Umbilical cord (tissue), 2 donors: Measurements from ENCODE around the gene CRNN. TPM values are rescaled to one million over a fixed set of nuclear protein-coding genes. Genes with fewer than 3 reads are reported as not detected.

ENCODE experiments used
- DNase-seq: peaks from one replicate; pipeline ENCODE4 v3.0.0-alpha.2; 2015; ENCODE audit warnings: low spot score
- total RNA-seq: library from RNA; depleted of rRNA; stranded (reverse); fragments of >200 nt; gene quantifications from one replicate; pipeline ENCODE4 v1.2.3, GENCODE V29; 2014; ENCODE audit warnings: low replicate concordance; ENCODE audit not compliant: insufficient read depth

The CRNN gene
- total RNA-seq, 1 donor from 2014 or later: 0.72 TPM

DNA sequence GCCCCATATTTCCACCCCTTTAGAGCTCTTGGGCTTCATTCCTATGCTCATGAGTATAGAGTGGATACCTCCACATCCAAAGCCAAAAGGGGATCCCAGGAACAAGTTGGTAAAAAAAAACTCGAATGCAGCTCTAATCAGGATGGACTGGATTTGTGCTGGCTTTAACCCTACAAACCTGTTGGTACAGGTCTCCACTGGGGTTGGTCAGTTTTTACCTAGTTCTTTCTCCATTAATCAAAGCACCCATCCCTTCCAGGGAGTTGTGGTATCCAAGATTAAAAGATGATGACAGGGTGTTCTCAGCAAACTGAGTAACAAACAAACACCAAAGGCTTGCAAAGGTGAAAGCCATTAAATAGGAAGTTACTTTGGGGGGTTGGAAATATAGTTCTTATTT lies 5.9 kb upstream of the CRNN start:
- no peak for DNase-seq

DNA sequence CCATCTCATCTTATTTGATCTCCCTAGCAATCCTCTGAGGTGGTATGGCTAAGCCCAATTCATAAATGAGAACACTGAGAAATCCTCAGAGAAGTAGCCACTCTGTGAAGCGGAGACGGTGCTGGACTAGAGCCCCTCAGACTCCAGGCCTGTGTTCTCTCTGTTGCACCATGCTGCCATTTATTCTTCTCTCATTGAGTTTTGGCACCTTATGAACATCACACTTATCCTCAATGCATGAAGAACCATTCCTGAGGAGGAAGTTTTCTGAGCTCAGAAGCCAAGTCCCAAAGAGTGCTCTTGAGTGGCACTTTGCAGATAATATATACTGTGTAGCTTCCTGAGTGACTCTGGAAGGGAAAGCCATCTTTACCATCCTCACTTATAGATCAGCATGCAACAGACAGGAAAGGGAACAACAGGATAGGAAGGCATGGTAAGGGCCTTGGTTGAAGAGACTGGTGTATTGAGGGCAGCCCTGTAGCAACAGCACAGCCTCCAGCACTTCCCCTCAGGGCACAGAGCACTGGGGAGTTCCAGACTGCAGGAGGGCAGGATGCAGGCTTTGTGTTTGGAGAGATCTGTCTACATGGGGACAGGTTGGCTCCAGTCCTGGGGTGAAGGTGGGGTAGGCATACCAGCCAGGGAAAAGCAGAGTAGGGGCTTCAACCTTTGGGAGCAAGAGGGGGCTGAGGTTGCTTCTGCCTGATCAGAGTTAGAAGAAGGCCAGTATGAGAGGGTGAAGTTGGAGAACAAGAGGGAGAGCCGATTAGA lies 1.6 kb upstream of the CRNN start:
- DNase-seq: no peak

DNA sequence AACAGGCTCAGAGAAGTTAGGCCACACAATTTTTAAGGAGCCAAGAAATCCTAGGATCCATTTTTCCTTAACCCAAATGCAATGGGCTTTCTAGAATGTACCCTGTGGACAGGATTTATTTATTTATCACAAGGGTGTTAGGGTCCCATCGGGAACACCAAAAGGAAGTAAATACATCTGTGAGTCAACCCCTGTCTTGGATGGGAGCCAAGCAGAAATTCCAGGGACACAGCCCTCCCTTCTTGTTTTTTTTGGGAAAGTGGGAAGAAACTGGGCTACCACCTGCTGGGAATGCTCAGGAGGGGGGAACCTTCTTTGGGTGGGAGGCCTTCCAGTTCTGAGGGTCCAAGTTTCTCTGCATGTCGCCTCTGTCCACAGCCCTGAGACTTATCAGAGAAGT lies 1.3 kb downstream of the CRNN start:
- DNase-seq: no peak

DNA sequence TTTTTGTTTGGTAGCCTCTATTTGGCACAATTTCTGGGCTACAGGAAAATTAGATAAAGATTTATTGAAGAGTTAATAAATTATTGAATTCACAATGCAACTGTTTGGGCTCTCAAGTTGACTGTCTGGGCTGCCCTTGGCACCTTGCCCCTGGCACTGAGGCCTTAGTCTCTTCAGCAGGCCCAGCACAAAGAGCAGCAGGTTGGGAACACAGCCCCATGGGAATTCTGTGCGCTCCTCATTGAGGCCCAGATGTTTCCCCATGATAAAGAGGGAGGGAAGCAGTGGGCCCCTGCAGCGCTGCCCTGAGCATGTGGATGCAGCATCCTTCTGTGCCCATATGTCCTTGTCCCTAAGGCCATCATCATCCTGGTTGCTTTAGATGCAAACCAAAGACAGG lies 2.9 kb downstream of the CRNN start:
- DNase-seq: no peak

DNA sequence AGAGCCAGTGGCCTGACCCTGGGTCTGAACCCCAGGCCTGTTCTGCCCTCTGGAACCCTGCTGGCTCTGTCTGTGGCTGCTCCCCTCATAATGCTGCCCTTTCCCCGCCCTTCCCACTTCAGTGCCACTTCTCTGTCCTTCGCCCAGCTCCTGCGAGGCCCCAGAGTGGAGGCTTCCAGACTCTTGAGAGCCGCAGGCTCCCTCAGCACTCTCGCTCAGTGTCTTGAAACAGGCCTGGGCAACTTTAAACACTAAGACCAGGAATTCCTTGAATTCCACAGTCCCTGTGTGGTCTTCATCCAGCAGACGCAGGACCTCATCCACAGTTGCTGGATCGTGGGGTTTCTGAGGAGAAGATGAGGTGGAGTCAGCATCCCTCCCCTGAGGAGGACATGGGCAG lies 3.5 kb downstream of the CRNN start:
- DNase-seq: peak; percentile 35

DNA sequence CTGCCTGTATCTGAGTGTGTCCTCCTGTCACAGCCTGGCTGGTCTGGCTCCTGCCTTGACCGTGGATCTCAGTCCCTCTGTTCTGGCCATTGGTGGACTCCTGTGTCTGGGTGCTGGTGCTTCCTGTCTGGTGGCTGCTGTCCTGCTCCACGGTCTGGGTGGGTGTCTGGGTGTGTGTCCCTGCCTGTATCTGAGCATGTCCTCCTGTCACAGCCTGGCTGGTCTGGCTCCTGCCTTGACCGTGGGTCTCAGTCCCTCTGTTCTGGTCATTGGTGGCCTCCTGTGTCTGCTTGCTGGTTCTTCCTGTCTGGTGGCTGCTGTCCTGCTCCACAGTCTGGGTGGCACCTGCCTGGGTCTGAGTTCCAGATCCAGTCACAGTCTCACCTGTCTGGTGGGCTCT lies 4.0 kb downstream of the CRNN start:
- no peak for DNase-seq

DNA sequence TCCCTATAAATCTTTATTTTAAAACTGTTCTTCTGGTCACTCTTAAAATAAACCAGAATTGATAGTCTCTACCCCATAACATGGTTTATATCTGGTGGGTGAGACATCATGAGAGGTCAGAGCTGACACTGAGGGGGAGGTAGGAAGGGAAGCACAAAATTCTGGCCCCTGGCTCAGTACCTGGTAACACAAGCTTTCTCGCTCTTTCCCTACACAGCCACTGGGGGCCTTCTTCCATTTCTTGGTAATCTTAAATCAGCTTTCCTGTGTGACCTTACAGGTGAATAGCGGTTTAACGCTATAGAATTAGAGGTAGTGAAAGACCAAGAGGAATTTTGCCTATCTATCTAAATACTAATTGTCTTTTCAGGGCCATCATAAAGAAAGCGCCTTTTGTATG lies 5.4 kb downstream of the CRNN start:
- DNase-seq: no peak

DNA sequence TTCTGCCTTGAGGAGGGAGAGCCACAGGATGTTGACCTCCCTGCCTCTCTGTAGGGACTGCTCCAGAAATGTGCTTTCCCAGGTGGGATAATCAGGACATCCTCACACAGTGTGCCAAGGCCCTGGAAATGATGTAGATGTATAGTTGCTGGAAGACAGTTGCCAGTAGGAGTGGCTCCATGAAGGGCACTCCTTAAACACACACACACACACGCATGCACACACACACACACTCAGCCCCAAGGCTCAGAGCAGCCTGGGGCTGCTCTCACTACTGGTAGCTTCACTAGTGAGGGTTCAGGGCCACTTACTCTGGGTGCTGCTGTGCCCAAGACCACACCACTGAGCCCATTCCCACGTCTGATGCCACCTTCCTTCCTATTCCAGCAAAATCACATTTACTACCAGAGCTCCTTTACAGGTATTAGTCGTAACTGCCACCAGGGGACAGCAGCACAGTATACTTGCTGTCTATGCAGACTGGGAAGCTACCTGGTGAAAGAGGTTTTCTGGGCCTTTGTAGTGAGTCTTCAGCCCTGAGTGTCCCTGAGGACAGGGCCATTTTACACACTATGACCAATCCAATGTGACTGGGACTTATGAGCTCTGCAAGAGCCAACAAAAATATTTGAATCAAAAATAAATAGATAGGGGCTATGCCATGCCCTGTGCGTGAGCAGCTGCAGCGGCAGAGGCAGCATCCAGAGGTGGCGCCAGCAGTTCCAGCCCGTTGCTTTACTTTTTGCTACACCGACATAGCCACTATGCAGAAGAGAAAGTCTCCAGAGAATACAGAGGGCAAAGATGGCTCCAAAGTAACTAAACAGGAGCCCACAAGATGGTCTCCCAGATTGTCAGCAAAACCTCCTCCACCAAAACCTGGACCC lies 15.0 kb downstream of the CRNN start:
- no peak for DNase-seq

DNA sequence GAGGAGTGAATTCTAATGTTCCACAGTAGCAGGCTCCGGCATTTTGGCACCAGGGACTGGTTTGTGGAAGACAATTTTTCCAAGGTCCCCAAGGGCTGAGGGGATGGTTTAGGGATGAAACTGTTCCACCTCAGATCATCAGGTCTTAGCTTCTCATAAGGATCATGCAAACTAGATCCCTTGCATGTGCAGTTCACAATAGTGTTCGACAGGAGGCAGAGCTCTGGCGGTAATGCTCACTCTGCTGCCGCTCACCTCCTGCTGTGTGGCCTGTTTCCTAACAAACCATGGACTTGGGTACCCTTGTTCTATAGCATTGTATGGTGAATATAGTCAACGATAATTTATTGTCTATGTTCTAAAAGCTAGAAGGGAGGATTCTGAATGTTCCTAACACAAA lies 16.6 kb downstream of the CRNN start:
- DNase-seq: no peak

DNA sequence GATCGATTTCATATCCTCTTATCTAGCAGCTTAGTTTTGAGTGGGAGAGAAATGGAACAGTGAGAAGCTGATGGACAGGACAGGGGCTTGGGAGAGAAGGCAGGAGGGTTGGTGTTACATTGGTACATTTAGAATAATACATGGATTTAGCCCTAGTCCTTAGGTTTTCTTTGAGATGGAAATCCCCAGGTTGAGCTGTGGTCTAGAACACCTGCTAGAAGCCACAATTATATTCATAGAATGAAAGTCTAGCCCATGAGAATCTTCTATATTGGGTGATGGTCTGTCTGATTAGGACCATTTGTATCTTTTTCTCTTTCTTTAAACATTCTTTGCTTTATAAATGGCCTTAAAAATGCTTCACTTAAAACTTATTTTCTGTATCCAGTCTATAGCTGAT lies 19.9 kb downstream of the CRNN start:
- DNase-seq: no peak

DNA sequence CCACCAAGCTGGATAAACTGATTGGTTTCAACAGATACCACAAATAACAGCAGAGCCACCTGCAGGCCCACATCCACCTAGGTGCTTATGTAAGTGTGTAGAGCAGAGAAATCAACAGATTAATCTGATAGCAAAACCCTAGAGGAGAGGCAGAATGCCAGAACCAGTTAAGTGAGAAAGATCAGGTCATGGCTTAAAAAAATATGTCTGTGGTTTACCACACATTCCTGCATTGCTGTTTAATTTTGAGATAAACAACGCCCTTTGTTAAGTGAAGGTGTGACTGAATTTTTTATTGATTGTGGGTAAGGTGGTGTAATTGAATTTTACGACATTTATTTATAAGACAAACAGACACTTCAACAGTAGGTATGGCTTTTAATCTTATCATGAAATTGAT lies 21.2 kb downstream of the CRNN start:
- peak; percentile 3 for DNase-seq

DNA sequence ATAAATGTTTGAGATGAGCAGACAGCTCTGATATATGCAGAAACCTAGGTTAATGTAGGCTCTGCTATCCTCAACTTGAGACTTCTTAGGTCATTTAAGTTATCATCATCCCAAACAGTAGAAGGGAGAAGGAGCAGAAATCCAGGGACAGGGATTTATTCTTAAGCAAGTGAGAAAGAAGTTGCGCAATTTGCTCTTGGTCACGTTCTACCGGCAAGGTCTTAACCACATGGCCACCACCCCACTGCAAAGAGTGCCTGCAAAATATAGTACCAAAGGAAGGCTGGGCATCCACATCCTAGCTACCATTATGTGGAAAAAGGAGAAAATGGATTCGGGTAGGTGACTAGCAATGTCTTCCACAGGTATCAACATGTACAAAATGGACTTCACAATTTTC lies 25.2 kb downstream of the CRNN start:
- no peak for DNase-seq

DNA sequence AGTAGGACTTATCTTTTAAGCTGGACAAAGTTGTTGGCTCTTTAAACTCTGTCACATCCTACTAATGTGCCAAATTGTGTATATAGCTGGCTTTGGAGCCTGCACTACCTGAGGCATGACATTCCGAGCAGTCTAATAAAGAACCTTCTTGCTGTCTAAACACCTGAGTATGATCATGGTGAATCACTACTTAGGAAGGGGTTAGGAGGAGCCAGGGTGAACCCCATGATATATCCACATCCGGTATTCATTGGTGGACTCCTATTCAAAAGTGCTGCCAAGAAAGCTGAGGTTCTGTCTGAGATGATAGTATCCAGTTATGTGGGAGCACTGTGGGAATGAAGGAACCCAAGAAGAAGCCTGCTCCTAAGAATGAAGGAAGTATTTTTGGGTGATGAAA lies 27.1 kb downstream of the CRNN start:
- DNase-seq: no peak

DNA sequence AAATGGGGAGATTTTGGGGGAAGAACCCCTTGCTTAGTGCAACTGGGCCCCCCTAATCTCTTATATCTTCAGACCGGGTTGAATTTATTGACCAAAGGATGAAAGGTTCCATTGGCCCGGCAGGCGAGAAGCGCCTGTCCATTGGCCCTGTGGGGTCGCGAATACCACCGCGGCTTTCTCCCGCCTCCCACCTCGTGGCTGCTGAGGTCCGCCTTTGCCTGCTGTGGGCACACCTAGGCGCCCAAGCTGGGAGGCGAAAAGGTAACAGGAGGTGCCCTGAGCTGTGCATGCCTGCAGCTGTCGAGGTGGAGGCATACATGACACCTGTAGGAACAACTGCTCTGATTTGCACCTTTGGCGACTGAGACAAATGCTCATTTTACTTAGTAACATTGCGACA lies 33.1 kb downstream of the CRNN start:
- DNase-seq: no peak

DNA sequence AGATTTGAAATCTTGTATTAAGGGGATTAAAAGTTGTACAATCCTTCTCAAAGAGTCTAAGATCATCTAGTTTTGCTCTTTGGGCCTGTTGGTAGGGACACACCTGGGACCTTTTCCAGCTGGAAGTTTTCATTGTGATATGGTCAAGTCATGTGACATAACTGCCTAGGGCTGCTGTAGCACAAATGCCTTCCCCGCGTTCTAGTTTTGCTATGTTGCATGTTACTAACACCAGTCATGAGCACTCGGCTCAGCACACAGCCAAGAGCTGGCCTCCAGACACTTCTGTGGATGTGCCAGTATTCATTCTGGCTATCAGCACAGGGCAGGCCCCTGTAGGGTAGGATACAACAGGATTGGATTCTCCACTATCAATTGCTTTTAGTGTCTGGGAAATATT lies 39.6 kb downstream of the CRNN start:
- DNase-seq: no peak

DNA sequence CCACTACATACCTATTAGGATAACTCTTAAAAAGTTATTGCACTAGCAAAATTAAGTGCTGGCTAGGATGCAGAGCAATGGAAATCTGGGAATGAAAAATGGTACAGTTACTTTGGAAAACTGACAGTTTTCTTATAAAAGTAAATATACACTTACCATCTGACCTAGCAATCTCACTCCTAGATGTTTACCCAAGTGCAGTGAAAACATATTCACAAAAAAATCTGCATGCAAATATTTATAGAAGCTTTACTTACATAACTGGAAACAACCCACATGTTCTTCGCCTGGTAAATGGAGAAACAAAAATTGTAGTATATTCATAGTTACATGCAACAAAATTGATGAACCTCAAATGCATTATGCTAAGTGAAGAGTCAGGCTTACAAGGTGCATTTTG lies 41.4 kb downstream of the CRNN start:
- no peak for DNase-seq

DNA sequence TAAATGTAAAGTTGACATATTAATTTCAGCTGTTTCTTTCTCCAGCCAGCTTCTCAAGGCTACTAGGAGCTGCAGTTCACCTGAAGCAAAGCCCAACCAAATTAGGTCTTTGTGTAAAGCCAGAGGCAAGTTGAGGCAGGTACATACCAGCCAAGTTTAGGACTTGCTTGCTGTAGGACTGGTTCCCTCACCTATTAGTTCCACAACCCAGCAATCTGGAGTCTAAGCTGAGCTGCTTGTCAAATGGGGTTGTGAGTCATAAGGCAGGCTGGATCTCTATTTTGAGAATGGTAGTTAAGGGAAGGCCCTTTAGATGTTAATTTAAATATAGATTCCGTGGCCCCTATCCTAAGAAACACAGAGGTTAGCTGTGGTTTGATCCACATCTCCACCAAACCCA lies 46.6 kb downstream of the CRNN start:
- peak; percentile 12 for DNase-seq

DNA sequence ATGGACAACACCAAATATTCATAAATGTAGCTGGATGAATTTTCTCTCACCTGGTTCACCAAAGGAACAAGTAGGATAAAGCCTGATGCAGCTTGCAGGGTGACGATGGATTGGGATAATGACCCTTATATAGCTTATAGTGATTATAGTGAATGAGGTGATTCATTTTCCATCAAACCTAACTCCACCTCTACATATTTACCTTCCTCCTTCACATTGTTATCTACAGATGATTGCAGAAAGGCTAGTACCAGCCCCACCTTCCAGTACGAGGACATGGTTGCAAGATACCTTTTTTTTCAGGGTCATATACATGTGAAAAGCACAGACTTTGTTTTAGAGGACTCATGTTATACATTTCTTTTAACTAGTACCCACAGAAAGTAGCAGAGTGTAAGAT lies 54.2 kb downstream of the CRNN start, which contains the start of gene FLG2:
FLG2 (minus strand) TSS at position 101 of the 400 bp plus-strand sequence. CDS start 1,122 bp downstream, outside the sequence.
- DNase-seq: no peak

Other genes starting within 250 kb of the CRNN start
- gene HRNR, start 190.1 kb downstream of the CRNN start, total RNA-seq: 2.2 TPM
- gene FLG, start 89.0 kb downstream of the CRNN start, total RNA-seq: 1.7 TPM
- 2.4 TPM for gene FLG2, start 54.3 kb downstream of the CRNN start, total RNA-seq
- not detected for gene LCE5A, start 96.5 kb upstream of the CRNN start, total RNA-seq
- gene CRCT1, start 100.2 kb upstream of the CRNN start, total RNA-seq: not detected
- not detected for gene LCE3E, start 152.5 kb upstream of the CRNN start, total RNA-seq
- 2.4 TPM for gene LCE3D, start 166.3 kb upstream of the CRNN start, total RNA-seq
- gene LCE3C, start 186.0 kb upstream of the CRNN start, total RNA-seq: not detected
- not detected for gene LCE3B, start 199.5 kb upstream of the CRNN start, total RNA-seq
- not detected for gene LCE3A, start 208.8 kb upstream of the CRNN start, total RNA-seq
- not detected for gene LCE2D, start 249.1 kb upstream of the CRNN start, total RNA-seq